Measurements from ENCODE around the gene FN1. TPM values are rescaled to one million over a fixed set of nuclear protein-coding genes. Genes with fewer than 3 reads are reported as not detected.

FN1 gene
- total and polyA plus RNA-seq, 11 donors, result 100 to 1,418 (median 343) TPM

DNA sequence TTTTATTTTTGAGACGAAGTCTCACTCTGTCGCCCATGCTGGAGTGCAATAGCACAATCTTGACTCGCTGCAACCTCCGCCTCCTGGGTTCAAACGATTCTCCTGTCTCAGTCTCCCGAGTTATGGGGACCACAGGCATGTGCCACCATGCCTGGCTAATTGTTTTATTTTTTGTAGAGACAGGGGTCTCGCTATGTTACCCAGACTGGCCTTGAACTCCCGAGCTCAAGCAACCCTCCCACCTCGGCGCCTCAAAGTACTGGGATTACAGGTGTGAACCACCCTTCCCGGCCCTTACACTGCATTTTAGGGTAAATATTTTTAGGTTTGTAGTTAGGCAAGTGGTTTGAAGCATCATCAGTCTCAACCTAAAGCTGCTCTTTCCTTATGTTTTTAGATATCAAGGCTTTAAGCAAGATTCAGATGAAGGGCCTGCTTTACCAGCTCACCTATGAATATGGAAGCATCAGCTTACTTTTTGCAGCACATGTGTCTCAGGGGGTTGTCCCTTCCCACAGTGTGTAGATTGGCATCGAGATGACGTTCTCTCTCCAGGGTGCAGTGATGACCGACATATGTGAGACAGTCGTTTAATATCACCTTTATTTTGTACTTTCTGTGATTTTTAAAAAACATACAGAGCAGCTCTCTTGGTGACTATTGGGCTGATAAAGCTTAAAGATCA lies 76.8 kb downstream of the FN1 start:
- H3K9me3 ChIP-seq, result no peaks in the 10 kb centered on the region
- H3K27me3 ChIP-seq, result no peaks in the 10 kb centered on the region
- peaks cover 0 to 53% (median 42%) of the 10 kb centered on the region in 9 donors for H3K36me3 ChIP-seq
- ATAC-seq (peak in 1 of 4 donors; percentile 13), DNase-seq (no peak)
- WGBS, 4 donors, result 87 to 94% (median 90%) methylated on average over 15 of the region's 15 CpGs
- no peak overlapping the region for H3K27ac ChIP-seq
- peaks cover 0 to 9% (median 0%) of the 10 kb centered on the region in 12 donors for H3K4me1 ChIP-seq
- no peak overlapping the region for H3K4me3 ChIP-seq
- no peak for TF ChIP-seq CTCF (IDR thresholded peaks at IDR 0.05)
- intact Hi-C loops (cut with DNase I), result no loop called here

GRCh38 chr2:215358312-215358845 lies 77.5 kb downstream of the FN1 start:
- no peak for ATAC-seq
- H3K4me3 ChIP-seq, result no peak overlapping the region
- TF ChIP-seq POLR2A (IDR thresholded peaks at IDR 0.05), result no peak
- no peak for TF ChIP-seq CTCF (IDR thresholded peaks at IDR 0.05)
- no peaks in the 10 kb centered on the region for H3K27me3 ChIP-seq
- 85 to 90% (median 86%) methylated on average over 4 of the region's 4 CpGs for WGBS, 4 donors
- intact Hi-C loops (cut with DNase I), result no loop called here
- no peaks in the 10 kb centered on the region for H3K9me3 ChIP-seq
- H3K27ac ChIP-seq, result no peak overlapping the region
- peaks cover 0 to 9% (median 0%) of the 10 kb centered on the region in 12 donors for H3K4me1 ChIP-seq
- peaks cover 0 to 47% (median 36%) of the 10 kb centered on the region in 9 donors for H3K36me3 ChIP-seq
- DNase-seq, result no peak

DNA sequence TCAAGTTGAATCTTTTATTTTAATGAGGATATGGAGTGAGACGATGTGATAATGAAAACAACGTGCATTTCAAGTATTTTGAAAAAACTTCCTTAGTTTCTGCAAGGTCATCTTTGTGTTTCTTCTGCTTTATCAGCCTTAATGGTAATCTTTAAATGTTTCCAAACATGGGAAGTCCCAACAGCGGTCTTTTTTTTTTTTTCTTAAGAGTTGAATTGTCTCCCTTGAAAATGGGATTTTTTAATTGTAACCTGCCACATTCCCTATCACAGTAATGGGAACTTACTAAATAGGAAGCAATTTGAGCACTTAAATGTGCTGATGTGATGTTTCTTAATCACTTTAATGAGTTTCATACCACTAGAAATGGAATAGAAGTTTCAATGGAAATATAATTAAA lies 78.2 kb downstream of the FN1 start:
- DNase-seq, result no peak
- H3K27ac ChIP-seq, result no peak overlapping the region
- no peaks in the 10 kb centered on the region for H3K9me3 ChIP-seq
- H3K27me3 ChIP-seq, result no peaks in the 10 kb centered on the region
- no peak for TF ChIP-seq POLR2A (IDR thresholded peaks at IDR 0.05)
- TF ChIP-seq CTCF (IDR thresholded peaks at IDR 0.05), result no peak
- peaks cover 0 to 39% (median 29%) of the 10 kb centered on the region in 9 donors for H3K36me3 ChIP-seq
- ATAC-seq, result no peak
- 65 to 75% (median 73%) methylated on average over 3 of the region's 3 CpGs for WGBS, 4 donors
- H3K4me1 ChIP-seq, result peaks cover 0 to 9% (median 0%) of the 10 kb centered on the region in 12 donors
- H3K4me3 ChIP-seq, result no peak overlapping the region
- intact Hi-C loops (cut with DNase I), result no loop called here

- ATAC-seq (peak in 1 of 4 donors; percentile 36), DNase-seq (no peak)
- Histone ChIP-seq H3K27me3 (no peaks in the 10 kb centered on the region), H3K4me3 (no peak overlapping the region), H3K9me3 (no peaks in the 10 kb centered on the region), H3K4me1 (peaks cover 0 to 9% (median 0%) of the 10 kb centered on the region in 12 donors), H3K36me3 (peaks cover 0 to 33% (median 22%) of the 10 kb centered on the region in 9 donors), H3K27ac (no peak overlapping the region)
- WGBS, 4 donors, result 71 to 79% (median 76%) methylated on average over 9 of the region's 9 CpGs
- no peak for TF ChIP-seq POLR2A (IDR thresholded peaks at IDR 0.05)
- TF ChIP-seq CTCF (IDR thresholded peaks at IDR 0.05), result no peak
- intact Hi-C loops (cut with DNase I), result no loop called here
Measured at GRCh38 chr2:215356948-215357461, 78.9 kb downstream of the FN1 start.
